Neural progenitor cell (in vitro differentiated cells): ENCODE results near the gene STAT5A. TPM values are rescaled to one million over a fixed set of nuclear protein-coding genes. Genes with fewer than 3 reads are reported as not detected.
A peak's percentile ranks its signal among the peaks of the same experiment; 100 is the strongest.

Source experiments
- DNase-seq: peaks from one replicate; pipeline ENCODE4 v3.0.0-alpha.2; 2016; ENCODE audit warnings: low spot score
- H2AFZ ChIP-seq: fragments of 200-600 bp; sonication (generic); replicated peaks from 2 replicates; pipeline ENCODE4 v1.6.1; 2016; ENCODE audit warnings: antibody characterized with exemption
- H3F3A ChIP-seq: fragments of 200-600 bp; sonication (generic); 2 replicates; pipeline ENCODE4 v1.6.1; 2016; ENCODE audit warnings: antibody characterized with exemption, low read depth
- H3K27ac ChIP-seq: fragments of 200-600 bp; sonication (generic); 2 replicates; pipeline ENCODE4 v1.5.1; 2016; ENCODE audit warnings: mild to moderate bottlenecking
- H3K27me3 ChIP-seq: fragments of 200-600 bp; sonication (generic); 2 replicates; pipeline ENCODE4 v1.6.1; 2016; ENCODE audit warnings: mild to moderate bottlenecking, moderate library complexity
- H3K36me3 ChIP-seq: fragments of 200-600 bp; sonication (generic); 2 replicates; pipeline ENCODE4 v1.5.1; 2016
- H3K4me1 ChIP-seq: fragments of 200-600 bp; sonication (generic); 2 replicates; pipeline ENCODE4 v1.6.1; 2016; ENCODE audit warnings: mixed run types
- H3K4me2 ChIP-seq: fragments of 200-600 bp; sonication (generic); 2 replicates; pipeline ENCODE4 v1.6.1; 2016
- H3K4me3 ChIP-seq: fragments of 200-600 bp; sonication (generic); 2 replicates; pipeline ENCODE4 v1.5.1; 2016
- H3K79me2 ChIP-seq: fragments of 200-600 bp; sonication (generic); 2 replicates; pipeline ENCODE4 v1.6.1; 2016; ENCODE audit warnings: low read depth
- H3K9ac ChIP-seq: fragments of 200-600 bp; sonication (generic); 2 replicates; pipeline ENCODE4 v1.6.1; 2016
- H3K9me3 ChIP-seq: fragments of 200-600 bp; sonication (generic); 2 replicates; pipeline ENCODE4 v1.5.1; 2016; ENCODE audit warnings: low read depth
- H4K20me1 ChIP-seq: fragments of 200-600 bp; sonication (generic); 2 replicates; pipeline ENCODE4 v1.6.1; 2016; ENCODE audit warnings: low read depth
- H3K27ac Mint-ChIP-seq: 3 replicates; pipeline ENCODE4 v1.8.0; 2021; ENCODE audit warnings: mixed read lengths
- H3K27me3 Mint-ChIP-seq: 2 replicates; pipeline ENCODE4 v1.8.0; 2022; ENCODE audit warnings: low read depth, mild to moderate bottlenecking, inconsistent platforms, moderate library complexity, mixed read lengths; ENCODE audit not compliant: insufficient read depth
- H3K36me3 Mint-ChIP-seq: 3 replicates; pipeline ENCODE4 v1.8.0; 2021; ENCODE audit warnings: mixed read lengths
- H3K4me1 Mint-ChIP-seq: 3 replicates; pipeline ENCODE4 v1.8.0; 2021; ENCODE audit warnings: mixed read lengths
- H3K4me3 Mint-ChIP-seq: 3 replicates; pipeline ENCODE4 v1.8.0; 2021; ENCODE audit warnings: mild to moderate bottlenecking, moderate library complexity, mixed read lengths
- H3K9me3 Mint-ChIP-seq: 3 replicates; pipeline ENCODE4 v1.8.0; 2020; ENCODE audit warnings: mixed read lengths
- CTCF ChIP-seq: fragments of 200-600 bp; sonication (generic); IDR thresholded peaks from 2 replicates; pipeline ENCODE4 v1.5.1; 2017; ENCODE audit warnings: antibody characterized with exemption, mild to moderate bottlenecking
- EZH2 ChIP-seq: fragments of 200-600 bp; sonication (generic); IDR thresholded peaks from 2 replicates; pipeline ENCODE4 v1.6.1; 2017; ENCODE audit warnings: antibody characterized with exemption, mild to moderate bottlenecking, moderate library complexity
- EZH2phosphoT487 ChIP-seq: fragments of 200-600 bp; sonication (generic); IDR thresholded peaks from 2 replicates; pipeline ENCODE4 v1.6.1; 2017; ENCODE audit warnings: antibody characterized with exemption
- total RNA-seq: library from RNA; depleted of rRNA; stranded (reverse); fragments of >200 nt; gene quantifications from 2 replicates; pipeline ENCODE4 v1.2.3, GENCODE V29; 2015; ENCODE audit warnings: low replicate concordance

The STAT5A gene
- total RNA-seq, 1 donor from 2014 or later = 10.0 TPM

GRCh38 chr17:42249681-42250446 is 38.4 kb upstream of the STAT5A start:
- Histone ChIP-seq H3K27ac (peak overlapping the region; percentile 21), H3K4me1 (peaks cover 10% of the 10 kb centered on the region), H3K4me3 (no peak overlapping the region), H3F3A (peaks cover 7% of the 10 kb centered on the region), H4K20me1 (peaks cover 76% of the 10 kb centered on the region), H3K36me3 (no peaks in the 10 kb centered on the region), H3K4me2 (no peak overlapping the region), H3K27me3 (no peaks in the 10 kb centered on the region), H3K9me3 (no peaks in the 10 kb centered on the region), H2AFZ (no peak overlapping the region), H3K79me2 (peaks cover 98% of the 10 kb centered on the region), H3K9ac (no peak overlapping the region)
- Mint-ChIP-seq H3K4me3 (no peak overlapping the region), H3K9me3 (no peaks in the 10 kb centered on the region), H3K36me3 (peaks cover 2% of the 10 kb centered on the region), H3K4me1 (peaks cover 10% of the 10 kb centered on the region), H3K27ac (no peak overlapping the region), H3K27me3 (no peaks in the 10 kb centered on the region)
- no peak for DNase-seq
- TF ChIP-seq CTCF = no peak
- no peak for TF ChIP-seq EZH2
- TF ChIP-seq EZH2phosphoT487 = no peak

GRCh38 chr17:42251115-42251514 is 37.2 kb upstream of the STAT5A start:
- peaks cover 7% of the 10 kb centered on the region for H3F3A ChIP-seq
- Mint-ChIP-seq H3K27me3 (no peaks in the 10 kb centered on the region), H3K4me1 (peaks cover 17% of the 10 kb centered on the region), H3K4me3 (no peak overlapping the region), H3K36me3 (peaks cover 2% of the 10 kb centered on the region), H3K27ac (no peak overlapping the region), H3K9me3 (no peaks in the 10 kb centered on the region)
- TF ChIP-seq EZH2 = no peak
- no peak for TF ChIP-seq EZH2phosphoT487
- TF ChIP-seq CTCF = peak; percentile 31
- no peak overlapping the region for H3K9ac ChIP-seq
- H3K36me3 ChIP-seq = no peaks in the 10 kb centered on the region
- no peak overlapping the region for H3K27ac ChIP-seq
- H2AFZ ChIP-seq = no peak overlapping the region
- peaks cover 82% of the 10 kb centered on the region for H4K20me1 ChIP-seq
- H3K79me2 ChIP-seq = peaks cover 98% of the 10 kb centered on the region
- peaks cover 10% of the 10 kb centered on the region for H3K4me1 ChIP-seq
- no peak for DNase-seq
- H3K27me3 ChIP-seq = no peaks in the 10 kb centered on the region
- no peaks in the 10 kb centered on the region for H3K9me3 ChIP-seq
- H3K4me2 ChIP-seq = no peak overlapping the region
- no peak overlapping the region for H3K4me3 ChIP-seq

GRCh38 chr17:42252597-42253550 is 35.4 kb upstream of the STAT5A start:
- Histone ChIP-seq H3K27ac (no peak overlapping the region), H2AFZ (no peak overlapping the region), H3K4me2 (no peak overlapping the region), H4K20me1 (peaks cover 76% of the 10 kb centered on the region), H3K79me2 (peaks cover 96% of the 10 kb centered on the region), H3F3A (peaks cover 7% of the 10 kb centered on the region), H3K36me3 (no peaks in the 10 kb centered on the region), H3K4me3 (no peak overlapping the region), H3K27me3 (no peaks in the 10 kb centered on the region), H3K4me1 (peaks cover 10% of the 10 kb centered on the region), H3K9ac (no peak overlapping the region), H3K9me3 (no peaks in the 10 kb centered on the region)
- Mint-ChIP-seq H3K9me3 (no peaks in the 10 kb centered on the region), H3K27ac (no peak overlapping the region), H3K27me3 (no peaks in the 10 kb centered on the region), H3K4me3 (no peak overlapping the region), H3K4me1 (peaks cover 19% of the 10 kb centered on the region), H3K36me3 (peaks cover 2% of the 10 kb centered on the region)
- TF ChIP-seq EZH2phosphoT487 = no peak
- no peak for TF ChIP-seq CTCF
- no peak for TF ChIP-seq EZH2
- no peak for DNase-seq
